NCI-H226 (cell line): ENCODE results near the gene EPPIN.
A peak's percentile ranks its signal among the peaks of the same experiment; 100 is the strongest.
"Not testable (repeated sequence)": the region's sequence is repeated elsewhere in the genome, so short reads cannot be mapped to it uniquely, and the experiment has no call there.

Source experiments
- DNase-seq: peaks from one replicate; pipeline ENCODE4 v3.0.0-alpha.2; 2015

Gene EPPIN

DNA sequence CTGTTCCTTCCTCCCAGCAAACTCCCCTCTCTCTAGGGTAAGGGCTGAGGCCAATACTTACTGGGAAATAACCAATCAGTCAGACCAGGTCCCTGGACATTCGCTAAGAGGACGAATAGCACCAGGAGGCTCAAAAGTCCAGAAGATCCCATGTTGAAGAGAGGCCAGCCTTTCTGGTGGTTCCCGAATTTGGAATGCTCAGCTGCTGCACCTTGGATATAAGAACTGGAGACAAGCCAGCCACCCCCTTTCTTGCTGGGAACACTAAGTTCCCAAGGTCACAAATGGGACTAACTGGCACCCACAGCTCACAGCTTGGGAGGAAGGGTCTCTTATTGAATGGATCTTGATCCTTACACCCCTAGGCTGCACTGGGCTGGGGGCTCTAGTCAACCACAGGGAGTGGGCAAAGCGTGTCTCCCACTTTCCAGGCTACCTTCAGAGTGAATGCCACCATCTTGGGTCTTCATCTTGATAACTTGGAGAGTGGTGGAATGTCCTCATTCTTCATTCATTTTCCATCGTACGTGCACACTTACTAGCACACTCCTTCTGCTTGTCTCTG lies at the start of gene EPPIN:
Gene EPPIN, minus strand, starts transcription at position 196 of the 565 bp plus-strand sequence. Its CDS starts 44 bp downstream, at position 152.
- no peak for DNase-seq

DNA sequence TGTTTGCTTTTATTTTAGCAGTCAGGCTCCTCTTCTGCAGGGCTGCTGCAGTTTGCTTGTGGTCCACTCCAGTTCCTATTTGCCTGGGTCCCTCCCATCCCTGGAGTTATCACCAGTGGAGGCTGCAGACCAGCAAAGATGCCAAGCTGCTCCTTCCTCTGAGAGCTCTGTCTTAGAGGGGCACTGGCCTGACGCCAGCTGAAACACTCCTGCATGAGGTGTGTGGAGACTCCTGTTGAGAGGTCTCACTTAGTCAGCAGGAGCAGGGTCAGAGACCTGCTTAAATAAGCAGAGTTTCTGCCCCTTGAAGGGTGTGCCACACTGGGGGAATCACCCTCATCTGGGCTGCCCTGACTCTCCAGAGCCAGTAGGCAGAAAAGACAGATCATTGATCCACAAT lies 48.0 kb upstream of the EPPIN start:
- no peak for DNase-seq

DNA sequence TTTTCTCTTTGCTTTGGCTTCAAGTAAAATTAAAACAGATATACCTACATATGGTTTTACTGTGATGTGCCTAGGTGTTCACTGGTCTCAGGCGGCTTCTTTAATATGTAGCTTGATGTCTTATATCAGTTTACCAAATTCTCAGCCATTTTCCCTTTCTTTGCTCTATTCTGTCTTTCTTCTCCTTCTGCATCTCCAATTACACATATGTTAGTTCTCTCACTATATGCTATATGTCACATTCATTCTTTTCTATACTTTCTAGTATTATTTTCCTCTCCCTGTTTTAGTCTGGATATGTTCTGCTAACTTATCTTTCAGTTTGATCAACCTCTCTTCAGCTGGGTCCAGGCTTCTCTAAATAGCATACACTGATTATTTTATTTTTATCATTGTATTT lies 46.3 kb upstream of the EPPIN start:
- no peak for DNase-seq

DNA sequence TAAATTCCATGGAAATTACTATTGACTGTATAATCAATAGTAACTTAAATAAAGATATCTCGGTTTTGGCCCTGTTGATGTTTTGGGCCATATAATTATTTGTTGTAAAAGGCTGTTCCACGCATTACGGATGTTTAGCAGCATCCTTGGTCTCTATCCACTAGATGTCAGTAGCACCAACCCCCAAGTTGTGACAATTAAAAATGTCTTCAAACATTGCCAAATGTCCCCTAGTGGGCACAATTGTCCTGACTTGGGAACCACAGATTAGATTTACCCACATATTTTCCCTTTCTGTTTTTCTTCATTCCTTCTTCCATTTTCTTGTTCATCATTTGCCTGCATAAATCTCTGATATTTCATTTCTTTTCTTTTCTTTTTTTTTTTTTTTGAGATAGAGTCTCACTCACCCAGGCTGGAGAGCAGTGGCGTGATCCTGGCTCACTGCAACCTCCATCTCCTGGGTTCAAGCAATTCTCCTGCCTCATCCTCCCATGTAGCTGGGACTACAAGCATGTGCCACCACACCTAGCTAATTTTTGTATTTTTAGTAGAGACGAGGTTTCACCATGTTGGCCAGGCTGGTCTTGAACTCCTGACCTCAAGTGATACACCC lies 45.5 kb upstream of the EPPIN start:
- no peak for DNase-seq

DNA sequence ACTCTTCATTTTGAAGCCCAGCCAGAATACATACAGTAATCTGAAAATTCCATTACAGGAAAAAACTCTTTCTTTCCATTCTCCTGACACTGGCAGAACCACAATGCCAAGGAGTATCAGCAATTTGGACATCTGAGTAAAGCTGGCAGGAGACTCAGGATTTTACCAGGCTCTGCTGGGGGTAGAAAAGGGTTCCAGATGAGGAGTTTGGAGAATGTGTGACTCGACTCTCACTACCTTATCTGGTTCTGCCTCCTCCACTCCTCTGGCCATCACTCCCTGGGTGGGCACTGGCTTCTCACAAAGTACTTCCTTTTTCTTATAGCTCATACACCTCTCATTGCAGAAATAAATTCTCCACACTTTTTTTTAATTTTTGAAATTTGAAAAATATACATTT lies 42.5 kb upstream of the EPPIN start:
- DNase-seq = peak; percentile 35

DNA sequence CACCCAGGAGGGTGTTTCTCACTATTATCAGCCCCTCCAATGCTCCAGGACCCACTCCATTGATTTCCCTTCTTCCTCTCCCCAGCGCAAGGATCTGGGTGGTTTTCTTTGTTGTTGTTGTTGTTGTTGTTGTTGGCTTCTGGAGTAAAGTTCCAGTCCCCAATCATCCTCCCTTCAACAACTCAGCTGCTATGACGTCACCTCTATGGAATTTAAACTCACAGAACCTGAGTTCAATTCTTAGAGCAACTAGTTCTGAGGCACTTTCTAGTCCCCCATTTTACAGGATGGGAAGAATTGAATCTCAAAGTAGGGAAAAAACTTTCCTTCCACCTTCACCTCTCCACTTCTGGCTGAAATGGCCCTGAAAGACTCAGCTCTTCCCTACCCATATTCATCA lies 41.6 kb upstream of the EPPIN start:
- DNase-seq = peak; percentile 8

DNA sequence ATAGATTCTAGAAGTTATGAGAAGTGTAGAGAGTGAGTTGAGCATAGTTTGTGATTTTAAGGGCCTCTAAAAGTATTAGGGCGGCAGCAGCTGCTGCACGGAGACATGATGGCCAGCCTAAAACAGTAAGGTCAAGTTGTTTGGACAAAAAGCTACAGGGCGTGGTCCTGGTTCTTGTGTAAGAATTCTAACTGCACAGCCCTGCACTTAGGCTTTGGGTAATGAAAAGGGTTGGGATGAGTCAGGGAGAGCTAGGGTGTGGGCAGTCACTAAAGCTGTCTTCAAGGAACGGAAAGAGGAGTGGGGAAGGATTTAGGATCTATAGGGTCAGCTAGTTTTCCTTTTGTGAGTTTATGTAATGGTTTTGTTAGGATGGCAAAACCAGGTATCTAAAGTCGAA lies 38.8 kb upstream of the EPPIN start:
- DNase-seq = not testable (repeated sequence)

DNA sequence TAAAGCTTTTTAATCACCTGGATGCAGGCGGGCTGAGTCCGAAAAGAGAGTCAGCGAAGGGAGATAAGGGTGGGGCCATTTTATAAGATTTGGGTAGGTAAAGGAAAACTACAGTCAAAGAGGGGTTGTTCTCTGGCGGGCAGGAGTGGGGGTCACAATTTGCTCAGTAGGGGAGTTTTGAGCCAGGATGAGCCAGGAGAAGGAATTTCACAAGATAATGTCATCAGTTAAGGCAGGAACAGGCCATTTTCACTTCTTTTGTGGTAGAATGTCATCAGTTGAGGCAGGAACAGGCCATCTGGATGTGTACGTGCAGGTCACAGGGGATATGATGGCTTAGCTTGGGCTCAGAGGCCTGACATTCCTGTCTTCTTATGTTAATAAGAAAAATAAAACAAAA lies 37.1 kb upstream of the EPPIN start:
- not testable (repeated sequence) for DNase-seq

DNA sequence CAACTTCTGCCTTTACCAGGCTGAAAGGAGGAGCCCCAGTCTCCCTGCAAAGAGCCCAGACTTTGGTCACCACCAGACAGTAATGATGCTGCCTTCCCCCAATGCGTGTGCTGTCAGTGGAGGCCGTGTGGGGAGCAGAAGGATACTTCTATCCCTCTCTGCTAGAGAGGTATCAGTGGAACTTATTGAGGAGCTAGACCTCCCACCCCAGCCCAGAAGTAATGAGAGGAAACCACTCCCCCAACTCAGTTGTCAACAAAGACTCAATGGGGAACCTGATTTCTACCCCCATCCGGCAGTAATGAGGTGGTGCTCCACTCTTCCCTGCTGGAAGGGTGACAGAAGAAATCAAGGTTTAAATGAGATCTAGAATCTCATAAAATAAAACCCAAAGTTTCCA lies 36.3 kb upstream of the EPPIN start:
- no peak for DNase-seq

DNA sequence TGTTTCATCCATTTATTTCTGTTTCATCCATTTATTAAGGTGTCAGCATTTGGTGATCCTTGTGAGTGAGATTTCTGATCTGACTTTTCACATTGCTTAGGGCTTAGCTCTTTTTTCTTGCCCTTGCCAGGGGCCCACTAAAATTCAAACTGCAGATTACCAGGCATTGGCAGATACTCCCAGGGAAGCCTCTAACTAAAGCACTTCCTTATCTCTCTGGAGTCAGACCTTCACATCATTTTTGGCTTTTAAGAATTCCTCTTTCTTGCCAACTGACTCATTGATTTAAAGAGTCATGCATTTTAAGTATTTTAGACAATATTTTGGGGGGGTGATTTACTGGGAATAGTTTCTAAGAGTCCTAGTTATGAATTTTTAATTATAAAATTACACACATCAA lies 34.5 kb upstream of the EPPIN start:
- peak; percentile 47 for DNase-seq

DNA sequence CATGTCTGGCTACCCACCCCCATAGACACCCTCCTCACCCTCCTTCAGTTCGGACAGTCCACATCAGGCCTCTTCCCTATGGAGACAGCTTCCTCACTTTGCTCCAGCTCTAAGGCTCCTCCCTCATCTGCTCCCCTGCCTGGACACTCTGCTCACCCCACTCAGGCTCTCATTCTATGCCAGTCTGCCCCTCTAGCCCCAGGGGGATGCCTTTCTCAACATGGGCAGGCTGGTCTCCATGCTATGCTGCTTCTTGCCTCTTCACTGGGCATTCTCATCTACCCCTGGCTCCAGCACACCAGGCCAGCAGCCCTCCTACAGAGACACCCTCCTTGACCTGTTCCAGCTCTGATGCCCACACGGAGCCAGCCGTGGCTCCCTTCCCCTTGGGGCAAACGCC lies 32.0 kb upstream of the EPPIN start, which contains the start of gene WFDC8:
Gene WFDC8, minus strand, starts transcription at position 101 of the 400 bp plus-strand sequence. Its CDS starts 37 bp downstream, at position 64.
- no peak for DNase-seq

DNA sequence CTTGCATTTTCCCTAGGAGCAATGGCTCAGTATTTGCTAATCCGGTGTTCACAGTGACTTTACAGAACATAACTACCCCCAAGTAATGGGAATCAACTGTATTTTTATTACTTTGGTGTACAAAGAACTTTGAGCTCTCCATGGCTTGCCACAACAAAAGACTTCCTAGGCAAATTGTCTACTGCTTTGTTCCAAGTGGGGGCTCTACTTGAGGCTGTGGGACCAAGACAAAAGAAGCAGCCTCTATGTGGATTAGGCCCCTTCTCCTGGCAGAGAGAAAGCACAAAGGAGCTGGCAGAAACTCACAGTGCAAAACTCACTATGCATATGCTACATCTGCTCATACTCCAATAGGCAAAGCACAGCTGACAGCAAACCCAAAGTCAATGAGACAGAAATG lies 31.0 kb upstream of the EPPIN start:
- DNase-seq = no peak

DNA sequence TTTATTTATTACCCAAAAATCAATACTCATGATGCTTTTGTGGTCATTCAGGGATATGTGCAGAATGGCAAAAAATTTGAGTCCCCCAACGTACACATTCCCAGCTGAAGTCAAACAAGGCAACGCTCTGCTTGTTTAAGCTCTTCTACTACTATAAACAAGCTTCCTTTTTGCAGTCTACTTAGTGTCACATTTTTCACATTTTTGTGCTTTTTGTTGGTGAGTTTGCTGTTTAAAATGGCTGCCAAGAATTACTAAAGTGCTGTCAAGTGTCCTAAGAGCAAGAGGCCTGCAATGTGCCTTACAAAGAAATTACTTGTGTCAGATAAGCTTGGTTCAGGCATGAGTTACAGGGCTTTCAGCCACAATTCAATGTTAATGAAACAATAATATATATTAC lies 29.8 kb upstream of the EPPIN start:
- no peak for DNase-seq

DNA sequence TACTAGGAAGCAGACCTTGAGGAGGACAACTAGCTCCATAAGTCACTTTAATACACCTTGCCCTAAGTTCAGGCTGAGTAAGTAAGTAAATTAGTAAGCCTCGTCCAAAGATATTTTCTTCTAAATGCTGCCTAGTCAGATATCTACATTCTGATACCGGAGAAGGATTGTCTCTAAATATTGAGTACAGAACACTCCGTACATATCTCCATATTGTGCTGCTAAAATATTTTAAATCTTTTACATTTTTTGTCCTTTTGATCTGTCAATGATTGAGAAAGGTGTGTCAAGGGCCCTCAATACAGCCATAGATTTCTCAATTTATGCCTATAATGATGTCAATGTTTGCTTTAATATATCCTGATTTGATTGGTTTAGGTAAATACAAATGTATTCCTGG lies 28.7 kb upstream of the EPPIN start:
- DNase-seq = no peak

DNA sequence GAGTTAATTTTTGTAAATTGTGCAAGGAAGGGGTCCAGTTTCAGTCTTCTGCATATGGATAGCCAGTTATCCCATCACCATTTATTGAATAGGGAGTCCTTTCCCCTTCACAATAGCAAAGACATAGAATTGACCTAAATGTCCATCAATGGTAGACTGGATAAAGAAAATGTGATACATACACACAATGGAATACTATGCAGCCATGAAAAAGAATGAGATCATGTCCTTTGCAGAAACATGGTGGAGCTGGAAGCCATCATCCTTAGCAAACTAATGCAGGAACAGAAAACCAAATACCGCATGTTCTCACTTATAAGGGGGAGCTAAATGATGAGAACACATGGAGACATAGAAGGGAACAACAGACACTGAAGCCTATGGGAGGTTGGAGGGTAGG lies 22.4 kb upstream of the EPPIN start:
- not testable (repeated sequence) for DNase-seq

DNA sequence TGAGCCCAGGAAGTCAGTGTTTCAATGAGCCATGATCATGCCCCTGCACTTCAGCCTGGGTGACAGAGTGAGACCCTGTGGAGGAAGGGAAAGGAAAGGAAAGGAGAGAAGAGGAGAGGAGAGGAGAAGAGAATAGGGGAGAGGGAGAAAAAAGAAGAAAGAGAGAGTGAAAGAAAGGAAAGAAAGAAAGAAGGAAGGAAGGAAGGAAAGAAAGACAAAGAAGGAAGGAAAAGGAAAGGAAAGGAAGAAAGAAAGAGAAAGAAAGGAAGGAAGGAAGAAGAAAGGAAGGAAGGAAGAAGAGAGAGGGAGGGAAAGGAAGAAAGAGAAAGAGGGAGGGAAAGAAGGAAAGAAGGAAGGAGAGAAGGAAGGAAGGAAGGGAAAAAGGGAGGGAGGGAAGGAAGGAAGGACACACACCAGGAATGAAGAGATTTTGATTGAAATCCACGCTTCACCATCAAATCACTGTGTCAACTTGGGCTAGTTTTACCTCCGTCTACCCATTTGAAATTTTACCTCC lies 17.6 kb upstream of the EPPIN start:
- DNase-seq = no peak

DNA sequence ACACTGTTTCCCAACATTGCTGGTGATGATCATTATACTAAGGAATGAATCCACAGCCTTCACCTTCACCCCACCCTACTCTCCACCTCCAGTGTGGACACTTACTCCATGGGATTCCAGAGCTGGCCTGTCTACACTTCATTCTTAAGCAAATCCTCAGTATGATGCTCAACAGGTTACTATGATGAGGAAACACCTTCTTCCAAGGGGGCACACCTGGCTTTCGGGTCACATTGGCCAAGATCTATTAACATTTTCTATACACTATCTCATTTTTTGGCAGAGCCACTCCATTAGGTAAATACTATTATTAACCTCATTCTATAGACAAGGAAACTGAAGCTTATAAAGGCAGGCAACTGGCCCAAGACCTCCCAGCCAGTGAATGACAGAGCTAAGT lies 8.0 kb upstream of the EPPIN start:
- DNase-seq = no peak

DNA sequence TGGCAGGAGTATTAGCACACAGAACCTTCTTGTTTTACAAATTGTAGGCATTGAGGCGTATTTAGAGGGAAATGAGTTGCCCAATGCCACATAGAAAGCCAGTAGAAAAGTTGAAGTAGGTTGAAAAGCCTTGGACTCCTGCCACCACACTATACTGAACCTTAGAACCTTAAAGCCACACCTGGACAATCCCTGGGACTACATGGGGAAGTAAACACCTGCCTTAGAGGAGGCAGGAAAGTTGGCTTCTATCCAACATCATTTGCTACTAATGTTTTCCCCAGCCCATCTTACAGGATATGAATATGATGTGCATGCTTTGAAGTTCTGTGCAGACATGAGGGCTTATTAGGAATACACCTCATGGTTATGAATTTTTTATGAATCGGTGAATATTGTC lies 5.3 kb upstream of the EPPIN start:
- no peak for DNase-seq

DNA sequence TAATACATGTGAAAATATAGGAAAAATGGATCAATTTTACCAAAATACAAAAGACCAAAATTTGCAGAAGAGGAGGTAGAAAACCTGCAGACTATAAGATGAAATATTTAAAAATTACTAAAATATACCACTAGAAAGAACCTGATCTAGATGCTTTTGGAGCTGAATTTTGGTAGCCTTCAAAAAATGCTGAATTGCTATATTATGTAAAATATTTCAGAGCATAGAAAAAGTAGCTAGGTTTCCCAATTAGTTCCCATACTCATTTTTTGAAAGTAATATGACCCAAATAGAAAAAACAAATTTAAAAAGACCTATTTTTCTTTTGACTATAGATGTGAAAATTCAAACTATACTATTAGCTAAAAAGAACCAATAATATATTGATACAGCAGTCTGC lies 3.6 kb upstream of the EPPIN start:
- DNase-seq = no peak

DNA sequence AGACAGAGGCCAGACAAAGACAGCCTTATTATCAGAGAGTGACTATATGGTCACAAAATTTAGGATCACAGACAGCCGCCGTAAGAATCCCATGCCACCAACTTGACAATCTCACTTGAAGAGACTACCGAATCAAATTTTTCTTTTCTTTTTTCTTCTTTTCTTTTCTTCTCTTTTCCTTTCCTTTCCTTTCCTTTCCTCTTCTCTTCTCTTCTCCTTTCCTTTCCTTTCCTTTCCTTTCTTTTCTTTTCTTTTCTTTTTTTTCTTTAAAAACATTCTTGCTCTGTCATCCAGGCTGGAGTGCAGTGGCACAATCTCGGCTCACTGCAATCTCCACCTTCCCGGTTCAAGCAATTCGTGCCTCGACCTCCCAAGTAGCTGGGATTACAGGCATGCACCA lies 1.2 kb upstream of the EPPIN start:
- DNase-seq = no peak

DNA sequence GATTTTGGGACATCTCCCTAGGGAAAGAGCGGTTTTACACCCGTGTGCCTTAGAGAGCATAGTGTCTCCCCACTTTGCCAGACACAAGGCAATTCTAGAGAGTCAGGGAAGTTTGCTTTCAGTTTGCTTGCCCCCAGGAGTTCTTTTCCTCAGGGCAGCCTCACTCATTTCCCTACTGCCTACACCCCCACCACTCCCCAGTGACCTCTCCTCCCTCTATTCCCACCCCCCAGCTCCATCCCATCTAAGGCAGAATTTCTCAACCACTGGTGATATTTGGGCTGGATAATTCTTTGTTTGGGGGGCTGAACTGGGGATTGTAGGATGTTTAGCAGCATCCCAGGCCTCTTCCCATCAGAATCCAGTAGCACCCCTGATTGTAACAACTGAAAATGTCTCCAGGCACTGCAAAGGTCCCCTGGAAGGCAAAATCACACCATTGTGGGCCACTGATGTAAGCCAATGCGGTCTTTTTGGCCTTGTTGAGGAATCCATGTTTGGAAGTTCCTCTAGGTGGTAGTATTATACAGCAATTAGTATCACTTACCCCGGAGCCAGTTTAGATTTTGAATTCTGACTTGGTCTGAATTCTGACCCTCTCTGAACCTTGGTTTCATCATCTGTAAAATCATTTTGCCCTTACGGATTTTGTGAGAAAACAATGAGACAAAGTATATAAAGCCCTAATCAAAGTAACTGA lies 1.3 kb downstream of the EPPIN start:
- peak; percentile 14 for DNase-seq

DNA sequence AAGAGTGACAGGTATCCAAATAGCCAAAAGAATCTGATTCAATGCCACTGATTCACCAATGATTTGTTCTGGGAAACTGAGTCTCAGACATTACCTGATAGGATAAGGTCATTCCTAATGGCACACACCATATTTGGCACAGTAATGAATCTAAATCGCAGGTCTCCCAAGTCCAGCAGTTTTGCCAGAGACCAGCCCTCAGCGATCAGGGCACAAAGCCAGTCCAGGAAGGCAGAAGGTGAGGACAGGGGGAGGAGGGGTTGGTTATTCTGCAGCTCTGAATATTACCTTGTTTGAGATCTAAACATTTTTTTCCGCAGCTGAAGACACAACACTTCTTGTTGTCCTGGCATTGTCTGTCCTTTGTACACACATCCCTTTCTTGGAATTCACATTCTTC lies 1.9 kb downstream of the EPPIN start:
- DNase-seq = no peak

DNA sequence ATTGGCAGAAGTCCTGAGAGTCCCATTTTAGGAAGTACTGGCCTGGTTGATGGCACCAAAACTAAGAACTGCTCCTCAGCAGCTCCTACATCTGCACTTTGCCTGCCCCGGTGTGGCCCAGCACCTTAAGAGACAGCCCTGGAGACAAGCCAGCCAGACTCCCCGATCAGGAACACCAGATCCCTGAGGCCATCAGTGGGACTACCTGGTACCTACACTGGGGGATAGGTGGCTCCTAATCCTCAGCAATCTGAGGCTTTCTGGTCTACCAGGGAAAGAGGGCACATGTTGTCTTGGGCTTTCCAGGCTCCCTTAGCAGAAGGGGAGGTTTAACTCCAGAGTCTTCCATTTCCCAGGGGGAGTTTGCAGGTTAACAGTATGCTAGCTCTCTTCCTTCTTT lies 7.8 kb downstream of the EPPIN start, which contains the start of gene WFDC6:
Gene WFDC6, minus strand, starts transcription at position 101 of the 400 bp plus-strand sequence. Its CDS starts 75 bp downstream, at position 26.
- DNase-seq = no peak

DNA sequence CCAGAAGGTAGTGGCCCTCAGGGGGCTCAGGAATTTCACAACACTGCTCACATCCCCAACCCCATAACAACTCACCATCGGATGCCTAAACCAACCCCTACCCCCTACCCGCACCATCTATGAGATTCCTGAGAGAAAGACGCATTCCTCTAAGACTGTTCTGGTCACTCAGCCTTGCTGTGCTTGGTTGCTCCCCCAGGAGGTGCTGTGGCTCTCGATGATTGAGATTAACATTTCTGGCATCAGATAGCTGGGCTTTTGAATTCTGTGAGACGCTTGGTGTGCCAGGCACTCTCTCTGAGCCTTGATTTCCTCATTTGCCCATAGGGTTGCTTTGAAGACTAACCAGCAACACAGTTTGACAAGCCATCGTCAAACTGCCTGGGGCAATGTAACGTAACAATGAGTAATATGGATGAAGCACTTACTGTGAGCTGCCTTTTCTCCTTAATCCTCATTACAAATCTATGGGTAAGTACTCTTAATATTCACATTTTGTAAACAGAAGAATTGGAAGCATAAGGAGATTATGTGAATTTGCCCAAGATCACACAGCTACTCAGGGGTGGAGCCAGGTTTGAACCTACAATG lies 8.9 kb downstream of the EPPIN start:
- DNase-seq = no peak
